H1 (cell line): ENCODE results near the gene KCTD20. TPM values are rescaled to one million over a fixed set of nuclear protein-coding genes. Genes with fewer than 3 reads are reported as not detected.
A peak's percentile ranks its signal among the peaks of the same experiment; 100 is the strongest.

ENCODE experiments used
- CTCF ChIA-PET: fragments of 300-600 bp; sonication (Branson Sonifier 250); formaldehyde crosslinking; loops from one replicate; lab custom pipeline; 2021; ENCODE audit not compliant: partially characterized antibody; lab: Charles Lee
- POLR2A ChIA-PET: fragments of 300-600 bp; sonication (Branson Sonifier 250); formaldehyde crosslinking; loops from one replicate; lab custom pipeline; 2021; ENCODE audit warnings: inconsistent platforms; ENCODE audit not compliant: partially characterized antibody; lab: Charles Lee
- DNase-seq, 2 experiments: peaks; one replicate each; pipeline versions ENCODE4 v3.0.0 to v3.0.0-alpha.2; 2010 to 2022; ENCODE audit warnings: low spot score in 2 of 2, low read depth in 1 of 2, mixed read lengths in 1 of 2
- FAIRE-seq: peaks from 2 replicates; lab custom pipeline; 2011; peaks lifted over from hg19 to GRCh38; lab: Jason Lieb, UNC
- H2AFZ ChIP-seq: 2 replicates; pipeline ENCODE4 v1.8.1; 2012; ENCODE audit warnings: low read length, inconsistent platforms
- H2AK5ac ChIP-seq: 2 replicates; pipeline ENCODE4 v1.6.1; 2013; ENCODE audit warnings: low read depth, low read length
- H2BK120ac ChIP-seq: replicated peaks from 2 replicates; pipeline ENCODE3; 2013; ENCODE audit warnings: low read depth, low read length, inconsistent platforms
- H2BK12ac ChIP-seq: 2 replicates; pipeline ENCODE4 v1.6.1; 2013; ENCODE audit warnings: low read depth, low read length
- H2BK15ac ChIP-seq: 2 replicates; pipeline ENCODE4 v1.6.1; 2013; ENCODE audit warnings: low read length
- H2BK20ac ChIP-seq: 2 replicates; pipeline ENCODE4 v1.6.1; 2013; ENCODE audit warnings: low read length
- H2BK5ac ChIP-seq: 2 replicates; pipeline ENCODE4 v1.6.1; 2013; ENCODE audit warnings: low read depth, low read length
- H3K14ac ChIP-seq: 2 replicates; pipeline ENCODE4 v1.6.1; 2013; ENCODE audit warnings: inconsistent platforms; ENCODE audit not compliant: insufficient read length
- H3K18ac ChIP-seq: 2 replicates; pipeline ENCODE4 v1.6.1; 2013; ENCODE audit warnings: low read length; ENCODE audit errors: extremely low read depth
- H3K23ac ChIP-seq: 2 replicates; pipeline ENCODE4 v1.6.1; 2013; ENCODE audit warnings: inconsistent platforms; ENCODE audit not compliant: insufficient read length
- H3K23me2 ChIP-seq: 2 replicates; pipeline ENCODE4 v1.6.1; 2013; ENCODE audit warnings: low read depth, low read length
- H3K27ac ChIP-seq: 2 replicates; pipeline ENCODE4 v1.6.1; 2011; ENCODE audit warnings: low read depth, low read length, inconsistent platforms
- H3K27me3 ChIP-seq, 4 experiments: replicated peaks in 1 of 4; 1 replicate in 1 of 4; 2 replicates in 3 of 4; pipeline versions ENCODE4 v1.6.1 to v1.8.1; 2011 to 2013; ENCODE audit warnings: low read length in 3 of 4, mild to moderate bottlenecking in 3 of 4, inconsistent platforms in 2 of 4, mixed read lengths in 2 of 4, moderate library complexity in 1 of 4; ENCODE audit not compliant: control insufficient read depth in 3 of 4, insufficient read depth in 3 of 4; ENCODE audit errors: extremely low read depth in 1 of 4
- H3K36me3 ChIP-seq, 4 experiments: 2 replicates each; pipeline versions ENCODE4 v1.6.1 to v1.8.1; 2011 to 2013; ENCODE audit warnings: mild to moderate bottlenecking in 4 of 4, low read length in 3 of 4, moderate library complexity in 2 of 4, control low read depth in 1 of 4, inconsistent platforms in 1 of 4; ENCODE audit not compliant: insufficient read depth in 4 of 4, control insufficient read depth in 2 of 4
- H3K4ac ChIP-seq: replicated peaks from 2 replicates; pipeline ENCODE3; 2013; ENCODE audit warnings: low read length, low read depth, mixed read lengths, inconsistent platforms; ENCODE audit not compliant: insufficient read length
- H3K4me1 ChIP-seq, 4 experiments: replicated peaks in 1 of 4; 1 replicate in 1 of 4; 2 replicates in 3 of 4; pipeline versions ENCODE4 v1.6.1 to v1.8.1; 2011 to 2013; ENCODE audit warnings: low read length in 3 of 4, inconsistent platforms in 2 of 4, mixed read lengths in 1 of 4; ENCODE audit not compliant: insufficient read depth in 4 of 4, control insufficient read depth in 3 of 4
- H3K4me2 ChIP-seq, 2 experiments: 2 replicates each; pipeline versions ENCODE4 v1.6.1 to v1.8.1; 2011 to 2013; ENCODE audit warnings: low read depth in 2 of 2, low read length in 2 of 2, control low read depth in 1 of 2, inconsistent platforms in 1 of 2, mild to moderate bottlenecking in 1 of 2; ENCODE audit not compliant: insufficient read depth in 1 of 2
- H3K4me3 ChIP-seq, 4 experiments: fragments of 200-600, 300-600 bp in 1 of 4; sonication (generic), shearing (Covaris generic), sonication (Bioruptor Twin) in 1 of 4; 2 replicates each; pipeline versions ENCODE4 v1.5.1 to v1.8.1; 2011 to 2016; ENCODE audit warnings: low read length in 4 of 4, low read depth in 3 of 4, control low read depth in 2 of 4, inconsistent platforms in 2 of 4, mild to moderate bottlenecking in 2 of 4, mixed read lengths in 1 of 4, moderate library complexity in 1 of 4; ENCODE audit not compliant: insufficient read depth in 2 of 4; ENCODE audit errors: extremely low read depth in 1 of 4
- H3K56ac ChIP-seq: replicated peaks from 2 replicates; pipeline ENCODE3; 2013; ENCODE audit warnings: low read depth, mild to moderate bottlenecking, mixed read lengths, low read length, inconsistent platforms; ENCODE audit not compliant: insufficient read length
- H3K79me1 ChIP-seq: 2 replicates; pipeline ENCODE4 v1.6.1; 2013; ENCODE audit warnings: low read depth, low read length, control low read depth
- H3K79me2 ChIP-seq, 2 experiments: 2 replicates each; pipeline versions ENCODE4 v1.6.1 to v1.8.1; 2012 to 2013; ENCODE audit warnings: low read length in 2 of 2, mild to moderate bottlenecking in 2 of 2, inconsistent platforms in 1 of 2; ENCODE audit not compliant: insufficient read depth in 2 of 2, control insufficient read depth in 1 of 2
- H3K9ac ChIP-seq, 4 experiments: replicated peaks in 1 of 4; 1 replicate in 1 of 4; 2 replicates in 3 of 4; pipeline versions ENCODE4 v1.6.1 to v1.8.1; 2011 to 2013; ENCODE audit warnings: low read depth in 3 of 4, low read length in 3 of 4, control low read depth in 2 of 4, mild to moderate bottlenecking in 2 of 4, moderate library complexity in 2 of 4, inconsistent platforms in 1 of 4; ENCODE audit errors: extremely low read depth in 1 of 4
- H3K9me3 ChIP-seq, 2 experiments: 2 replicates each; pipeline versions ENCODE4 v1.6.1 to v1.8.1; 2012 to 2013; ENCODE audit warnings: mild to moderate bottlenecking in 2 of 2, moderate library complexity in 2 of 2, control low read depth in 1 of 2, inconsistent platforms in 1 of 2, low read depth in 1 of 2, low read length in 1 of 2, mixed read lengths in 1 of 2; ENCODE audit not compliant: insufficient read depth in 2 of 2
- H4K20me1 ChIP-seq, 2 experiments: replicated peaks in 1 of 2; 2 replicates each; pipeline versions ENCODE3 to v1.8.1; 2011 to 2013; ENCODE audit warnings: inconsistent platforms in 2 of 2, low read length in 2 of 2, mild to moderate bottlenecking in 1 of 2; ENCODE audit not compliant: insufficient read depth in 2 of 2, control insufficient read depth in 1 of 2
- H4K5ac ChIP-seq: 2 replicates; pipeline ENCODE4 v1.6.1; 2013; ENCODE audit warnings: low read length, low read depth, mixed read lengths, inconsistent platforms; ENCODE audit not compliant: insufficient read length
- H4K8ac ChIP-seq: 2 replicates; pipeline ENCODE4 v1.8.0; 2013; ENCODE audit warnings: mild to moderate bottlenecking, moderate library complexity, low read length, inconsistent platforms; ENCODE audit not compliant: insufficient read depth; ENCODE audit errors: extremely low read depth
- H4K91ac ChIP-seq: replicated peaks from 2 replicates; pipeline ENCODE3; 2013; ENCODE audit warnings: low read length, mixed read lengths, inconsistent platforms; ENCODE audit not compliant: insufficient read length
- BRCA1 ChIP-seq: IDR thresholded peaks from 2 replicates; pipeline ENCODE4 v1.6.1; 2012; ENCODE audit warnings: low read depth, low read length, improper control_type of control experiment
- CBX8 ChIP-seq: fragments of 300-800, 300-1000 bp; sonication (generic); IDR thresholded peaks from 2 replicates; pipeline ENCODE4 v1.7.1; 2016; ENCODE audit warnings: low read depth, low read length, borderline replicate concordance
- CREB1 ChIP-seq: IDR thresholded peaks from 2 replicates; pipeline ENCODE4 v1.6.1; 2012; ENCODE audit warnings: inconsistent platforms
- EGR1 ChIP-seq: IDR thresholded peaks from 2 replicates; pipeline ENCODE4 v1.6.1; 2011; ENCODE audit warnings: low read depth, low read length, borderline replicate concordance
- EP300 ChIP-seq, 2 experiments: IDR thresholded peaks; 1 replicate in 1 of 2; 2 replicates in 1 of 2; pipeline ENCODE4 v1.6.1; 2011 to 2012; ENCODE audit warnings: low read depth in 2 of 2, low read length in 2 of 2, mild to moderate bottlenecking in 2 of 2, borderline replicate concordance in 1 of 2, inconsistent platforms in 1 of 2, moderate library complexity in 1 of 2
- RNF2 ChIP-seq: fragments of 200-900, 300-1000 bp; sonication (generic); IDR thresholded peaks from 2 replicates; pipeline ENCODE4 v1.7.1; 2016; ENCODE audit warnings: borderline replicate concordance, low read depth, mild to moderate bottlenecking, antibody characterized with exemption, low read length; ENCODE audit not compliant: poor library complexity, severe bottlenecking; ENCODE audit errors: missing control alignments
- SIN3A ChIP-seq, 2 experiments: IDR thresholded peaks in 1 of 2; conservative IDR thresholded peaks in 1 of 2; 2 replicates each; pipeline ENCODE4 v1.6.1; 2011 to 2012; ENCODE audit warnings: low read length in 2 of 2, improper control_type of control experiment in 1 of 2, low read depth in 1 of 2, mild to moderate bottlenecking in 1 of 2
- SP1 ChIP-seq: IDR thresholded peaks from 2 replicates; pipeline ENCODE4 v1.6.1; 2011; ENCODE audit warnings: low read depth, low read length
- SP2 ChIP-seq: IDR thresholded peaks from 2 replicates; pipeline ENCODE4 v1.6.1; 2012; ENCODE audit warnings: mild to moderate bottlenecking, low read length, inconsistent platforms
- TAF1 ChIP-seq: IDR thresholded peaks from 2 replicates; pipeline ENCODE4 v1.6.1; 2011; ENCODE audit warnings: mild to moderate bottlenecking, low read depth, low read length
- TBP ChIP-seq: IDR thresholded peaks from 2 replicates; pipeline ENCODE4 v1.6.1; 2011; ENCODE audit warnings: low read depth, low read length, improper control_type of control experiment
- WGBS, 2 experiments: shearing (Covaris generic) in 1 of 2; methylation state at CpG; one replicate each; pipeline versions ENCODE4 v1.1.6 to v1.1.7; 2013 to 2015; ENCODE audit warnings: low lambda C conversion rate in 2 of 2, mixed read lengths in 2 of 2, inconsistent platforms in 1 of 2, low coverage in 1 of 2, missing lambda C conversion rate in 1 of 2; ENCODE audit not compliant: insufficient replicate concordance in 2 of 2, insufficient coverage in 1 of 2, insufficient read length in 1 of 2; ENCODE audit errors: extremely low coverage in 1 of 2, missing lambda C conversion rate in 1 of 2; 5-methylcytosine and 5-hydroxymethylcytosine counted together
- polyA plus RNA-seq, 7 experiments: library from polyadenylated mRNA; depleted of rRNA in 3 of 7; stranded (reverse) in 5 of 7; unstranded in 2 of 7; fragments of >200 nt in 5 of 7; fragments of 200-250 nt in 2 of 7; gene quantifications; 1 replicate in 5 of 7; 2 replicates in 1 of 7; 4 replicates in 1 of 7; pipeline versions ENCODE4 v1.2.1 to v1.2.3, GENCODE V29; 2011 to 2013; ENCODE audit warnings: missing spikeins in 2 of 7, mixed read lengths in 2 of 7
- total RNA-seq: library from RNA; stranded (reverse); fragmentation: NEBNext Ultra II Directional; extraction: Animal tissue kit (Norgen Biotek cat#: 25700); gene quantifications from 2 replicates; pipeline ENCODE4 v1.2.1, GENCODE V29; 2021
- TF ChIP-seq, protein P1 (sequence below): IDR thresholded peaks from 2 replicates; pipeline ENCODE4 v1.6.1; 2012; ENCODE audit warnings: inconsistent platforms

The KCTD20 gene
- total and polyA plus RNA-seq, 2 of the 8 experiments (the other 6 are each of a cell fraction or from before 2014, with no cell fraction given), result 10.1 to 26.2 TPM

DNA sequence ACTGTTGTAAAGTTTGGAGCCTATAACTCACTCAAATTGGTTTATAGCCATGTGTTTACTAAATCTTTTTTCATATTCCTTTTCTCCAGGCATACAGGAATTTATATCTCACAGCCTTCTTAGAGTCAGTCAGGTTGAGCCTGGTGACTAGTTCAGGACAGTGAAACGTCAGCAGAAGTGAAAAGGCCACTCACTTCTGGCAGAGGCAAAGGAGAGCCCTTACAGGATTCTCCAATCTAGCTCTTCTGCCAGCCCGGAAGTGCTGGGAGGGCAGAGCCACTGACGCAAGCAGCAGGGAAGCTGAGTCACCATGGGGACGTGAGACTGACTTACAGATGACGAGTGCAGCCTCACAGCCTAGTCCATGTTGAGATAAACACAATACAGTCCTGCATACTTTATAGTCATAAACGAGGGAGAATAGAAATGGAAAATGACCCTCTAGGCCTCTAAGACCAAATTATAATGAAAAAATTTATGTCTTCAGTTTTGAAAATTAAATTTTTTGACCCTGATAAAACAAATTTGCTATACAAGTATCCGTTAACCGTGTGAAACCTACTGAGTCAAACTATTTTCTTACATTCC lies 1.4 kb upstream of the KCTD20 start:
- no peak overlapping the region for H4K91ac ChIP-seq
- H3K4me2 ChIP-seq, result peak overlapping the region in 1 of 2 experiments; percentile 15; a peak in 2 of 4 replicates
- DNase-seq, result peak; percentile 61 to 72
- H4K8ac ChIP-seq, result no peak overlapping the region
- H4K20me1 ChIP-seq, result no peaks in the 10 kb centered on the region
- no peak overlapping the region for H2BK15ac ChIP-seq
- H3K4me3 ChIP-seq, result no peak overlapping the region
- H3K27ac ChIP-seq, result no peak overlapping the region
- H3K4ac ChIP-seq, result no peak overlapping the region
- no peak overlapping the region for H3K18ac ChIP-seq
- no peaks in the 10 kb centered on the region for H3K9me3 ChIP-seq
- peak; percentile 39 for FAIRE-seq
- no peak overlapping the region for H3K14ac ChIP-seq
- no peak overlapping the region for H2BK12ac ChIP-seq
- H3K79me2 ChIP-seq, result peaks cover 0 to 27% of the 10 kb centered on the region in 2 experiments; a peak in 2 of 4 replicates
- no peak overlapping the region for H3K23ac ChIP-seq
- peaks cover 0 to 6% (median 4%) of the 10 kb centered on the region in 4 experiments; a peak in 4 of 7 replicates for H3K4me1 ChIP-seq
- H3K36me3 ChIP-seq, result no peaks in the 10 kb centered on the region
- peaks cover 5% of the 10 kb centered on the region for H3K23me2 ChIP-seq
- no peak overlapping the region for H2AK5ac ChIP-seq
- peak overlapping the region; percentile 38 for H4K5ac ChIP-seq
- WGBS, 2 experiments, result 35% methylated on average over 8 of the region's 8 CpGs; no CpG with 5 or more reads in 1 of the 2 experiments
- H3K79me1 ChIP-seq, result no peaks in the 10 kb centered on the region; the same call in 1 of the 2 replicates
- no peak overlapping the region for H2BK20ac ChIP-seq
- H2BK120ac ChIP-seq, result peak overlapping the region; percentile 28
- no peak overlapping the region for H3K9ac ChIP-seq
- ChIA-PET POLR2A (interaction anchor here (1.1 kb wide), 1 partner anchor 9 kb away, joined by 4 read pairs; no protein-coding TSS in a partner anchor), CTCF (interaction anchor here (0.7 kb wide), 1 partner anchor 14 kb away, joined by 4 read pairs; no protein-coding TSS in a partner anchor)
- H3K56ac ChIP-seq, result no peak overlapping the region
- H2BK5ac ChIP-seq, result 0 out of 2 replicates have a peak overlapping the region, but pooled peaks have one; percentile 5
- H3K27me3 ChIP-seq, result no peaks in the 10 kb centered on the region
- 0 out of 2 replicates have a peak overlapping the region, but pooled peaks have one; percentile 36 for H2AFZ ChIP-seq
- TF ChIP-seq SIN3A (conservative IDR thresholded peaks at IDR 0.05 in 1 of 2, IDR thresholded peaks at IDR 0.05 in 1 of 2; ENCODE audit: low read depth in 1 of 2, low read length in 2 of 2) (peak in 1 of 2 experiments; percentile 82; a peak in 2 of 4 replicates), BRCA1 (no peak), CREB1 (peak; percentile 86), EGR1 (no peak), TAF1 (0 out of 2 replicates have a peak, but pooled peaks have one; percentile 42), SP1 (no peak), EP300 (IDR thresholded peaks at IDR 0.05; ENCODE audit: borderline replicate concordance in 1 of 2, low read depth in 2 of 2, low read length in 2 of 2) (no peak), TBP (peak; percentile 39; the same call in 1 of the 2 replicates), RNF2 (no peak), CBX8 (no peak), SP2 (no peak)
- TF ChIP-seq, protein P1, sequence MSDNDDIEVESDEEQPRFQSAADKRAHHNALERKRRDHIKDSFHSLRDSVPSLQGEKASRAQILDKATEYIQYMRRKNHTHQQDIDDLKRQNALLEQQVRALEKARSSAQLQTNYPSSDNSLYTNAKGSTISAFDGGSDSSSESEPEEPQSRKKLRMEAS, result no peak
